WTC11 (cell line): ENCODE results near the gene MAST4.

ENCODE experiments used
- CREB1 ChIP-seq: sonication (generic); formaldehyde crosslinking; IDR thresholded peaks from 2 replicates; pipeline ENCODE4 v1.8.0; 2023; ENCODE audit warnings: mild to moderate bottlenecking, missing genetic modification reagents
- ELF4 ChIP-seq: sonication (generic); formaldehyde crosslinking; IDR thresholded peaks from 2 replicates; pipeline ENCODE4 v1.8.1; 2022; ENCODE audit warnings: low read depth, mild to moderate bottlenecking, moderate library complexity, missing genetic modification reagents
- ERG ChIP-seq: fragments of 250-450 bp; sonication (Bioruptor Pico); IDR thresholded peaks from 2 replicates; pipeline ENCODE4 v1.8.0; 2021; ENCODE audit warnings: mild to moderate bottlenecking
- MLX ChIP-seq: sonication (generic); formaldehyde crosslinking; IDR thresholded peaks from 2 replicates; pipeline ENCODE4 v1.8.1; 2023; ENCODE audit warnings: mild to moderate bottlenecking, missing genetic modification reagents, moderate library complexity
- STAT6 ChIP-seq: sonication (generic); formaldehyde crosslinking; conservative IDR thresholded peaks from 2 replicates; pipeline ENCODE4 v1.8.1; 2023; ENCODE audit warnings: mild to moderate bottlenecking, low read depth, missing genetic modification reagents, moderate library complexity
- TCF7 ChIP-seq: sonication (generic); formaldehyde crosslinking; IDR thresholded peaks from 2 replicates; pipeline ENCODE4 v1.8.0; 2022; ENCODE audit warnings: mild to moderate bottlenecking, low read depth, missing genetic modification reagents, moderate library complexity
- ZBTB21 ChIP-seq: sonication (generic); formaldehyde crosslinking; IDR thresholded peaks from 2 replicates; pipeline ENCODE4 v1.8.1; 2023; ENCODE audit warnings: mild to moderate bottlenecking, missing genetic modification reagents, borderline replicate concordance
- TF ChIP-seq, protein P1 (sequence below): fragments of 200-600 bp; IDR thresholded peaks from 2 replicates; pipeline ENCODE4 v1.8.0; 2022; ENCODE audit warnings: antibody characterized with exemption

- no peak for TF ChIP-seq ZBTB21 (CRISPR knock-in tag)
- no peak for TF ChIP-seq ELF4 (CRISPR knock-in tag)
- TF ChIP-seq STAT6 (CRISPR knock-in tag), result no peak
- TF ChIP-seq, protein P1, sequence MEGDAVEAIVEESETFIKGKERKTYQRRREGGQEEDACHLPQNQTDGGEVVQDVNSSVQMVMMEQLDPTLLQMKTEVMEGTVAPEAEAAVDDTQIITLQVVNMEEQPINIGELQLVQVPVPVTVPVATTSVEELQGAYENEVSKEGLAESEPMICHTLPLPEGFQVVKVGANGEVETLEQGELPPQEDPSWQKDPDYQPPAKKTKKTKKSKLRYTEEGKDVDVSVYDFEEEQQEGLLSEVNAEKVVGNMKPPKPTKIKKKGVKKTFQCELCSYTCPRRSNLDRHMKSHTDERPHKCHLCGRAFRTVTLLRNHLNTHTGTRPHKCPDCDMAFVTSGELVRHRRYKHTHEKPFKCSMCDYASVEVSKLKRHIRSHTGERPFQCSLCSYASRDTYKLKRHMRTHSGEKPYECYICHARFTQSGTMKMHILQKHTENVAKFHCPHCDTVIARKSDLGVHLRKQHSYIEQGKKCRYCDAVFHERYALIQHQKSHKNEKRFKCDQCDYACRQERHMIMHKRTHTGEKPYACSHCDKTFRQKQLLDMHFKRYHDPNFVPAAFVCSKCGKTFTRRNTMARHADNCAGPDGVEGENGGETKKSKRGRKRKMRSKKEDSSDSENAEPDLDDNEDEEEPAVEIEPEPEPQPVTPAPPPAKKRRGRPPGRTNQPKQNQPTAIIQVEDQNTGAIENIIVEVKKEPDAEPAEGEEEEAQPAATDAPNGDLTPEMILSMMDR, result no peak
- no peak for TF ChIP-seq CREB1 (CRISPR knock-in tag)
- no peak for TF ChIP-seq MLX (CRISPR knock-in tag)
- TF ChIP-seq ERG, result no peak
- TF ChIP-seq TCF7 (CRISPR knock-in tag), result no peak
Measured at GRCh38 chr5:66708368-66708767, 112.2 kb downstream of the MAST4 start.
